H9 (cell line): ENCODE results near the gene IQCE. TPM values are rescaled to one million over a fixed set of nuclear protein-coding genes. Genes with fewer than 3 reads are reported as not detected.
A peak's percentile ranks its signal among the peaks of the same experiment; 100 is the strongest.

Experiments
- DNase-seq: peaks from one replicate; pipeline ENCODE4 v3.0.0-alpha.2; 2017
- H2AFZ ChIP-seq: one replicate; pipeline ENCODE4 v1.6.1; 2013; ENCODE audit warnings: mild to moderate bottlenecking, low read length, control low read depth, moderate library complexity
- H2AK5ac ChIP-seq: 2 replicates; pipeline ENCODE4 v1.6.1; 2013; ENCODE audit warnings: low read length, control low read depth, mixed read lengths; ENCODE audit not compliant: insufficient read length
- H2BK120ac ChIP-seq: one replicate; pipeline ENCODE4 v1.6.1; 2013; ENCODE audit warnings: low read depth, mild to moderate bottlenecking, low read length, control low read depth, inconsistent platforms; ENCODE audit not compliant: poor library complexity, severe bottlenecking
- H2BK12ac ChIP-seq: 2 replicates; pipeline ENCODE4 v1.6.1; 2013; ENCODE audit warnings: low read length, control low read depth, mixed read lengths, low read depth; ENCODE audit not compliant: insufficient read length
- H2BK15ac ChIP-seq: 2 replicates; pipeline ENCODE4 v1.6.1; 2013; ENCODE audit warnings: low read depth, low read length, control low read depth
- H2BK20ac ChIP-seq: one replicate; pipeline ENCODE4 v1.6.1; 2013; ENCODE audit warnings: low read depth, mild to moderate bottlenecking, low read length, control low read depth, inconsistent platforms; ENCODE audit not compliant: poor library complexity, severe bottlenecking
- H2BK5ac ChIP-seq: 2 replicates; pipeline ENCODE4 v1.6.1; 2013; ENCODE audit warnings: low read length, control low read depth, mixed read lengths; ENCODE audit not compliant: insufficient read length
- H3K14ac ChIP-seq: 2 replicates; pipeline ENCODE4 v1.6.1; 2013; ENCODE audit warnings: low read length, control low read depth; ENCODE audit not compliant: insufficient read depth
- H3K18ac ChIP-seq: 2 replicates; pipeline ENCODE4 v1.6.1; 2013; ENCODE audit warnings: low read depth, mild to moderate bottlenecking, mixed read lengths, low read length, control low read depth; ENCODE audit not compliant: insufficient read length
- H3K23ac ChIP-seq: 2 replicates; pipeline ENCODE4 v1.6.1; 2013; ENCODE audit warnings: low read length, control low read depth, mixed read lengths, low read depth; ENCODE audit not compliant: insufficient read length
- H3K23me2 ChIP-seq: 2 replicates; pipeline ENCODE4 v1.6.1; 2013; ENCODE audit warnings: low read depth, mild to moderate bottlenecking, mixed read lengths, low read length, control low read depth; ENCODE audit not compliant: insufficient read length, poor library complexity, severe bottlenecking
- H3K27ac ChIP-seq: 2 replicates; pipeline ENCODE4 v1.5.1; 2013; ENCODE audit warnings: low read length, control low read depth, mixed read lengths, low read depth; ENCODE audit not compliant: insufficient read length
- H3K27me3 ChIP-seq: 2 replicates; pipeline ENCODE4 v1.6.1; 2013; ENCODE audit warnings: low read length, control low read depth, inconsistent platforms; ENCODE audit not compliant: insufficient read depth
- H3K4ac ChIP-seq: 2 replicates; pipeline ENCODE4 v1.6.1; 2013; ENCODE audit warnings: low read depth, mild to moderate bottlenecking, control low read depth, inconsistent platforms, low read length, moderate library complexity
- H3K4me1 ChIP-seq: 2 replicates; pipeline ENCODE4 v1.6.1; 2013; ENCODE audit warnings: low read length, control low read depth, inconsistent platforms; ENCODE audit not compliant: insufficient read depth
- H3K4me2 ChIP-seq: 2 replicates; pipeline ENCODE4 v1.6.1; 2013; ENCODE audit warnings: low read length, control low read depth, mixed read lengths; ENCODE audit not compliant: insufficient read length, insufficient read depth
- H3K56ac ChIP-seq: 2 replicates; pipeline ENCODE4 v1.6.1; 2013; ENCODE audit warnings: low read depth, mild to moderate bottlenecking, mixed read lengths, low read length, control low read depth; ENCODE audit not compliant: insufficient read length
- H3K79me1 ChIP-seq: 2 replicates; pipeline ENCODE4 v1.6.1; 2013; ENCODE audit warnings: low read depth, mild to moderate bottlenecking, moderate library complexity, low read length, control low read depth, inconsistent platforms; ENCODE audit not compliant: insufficient read depth, poor library complexity, severe bottlenecking
- H3K79me2 ChIP-seq: 2 replicates; pipeline ENCODE4 v1.6.1; 2013; ENCODE audit warnings: low read length, control low read depth, inconsistent platforms; ENCODE audit not compliant: insufficient read depth
- H3K9ac ChIP-seq: 2 replicates; pipeline ENCODE4 v1.6.1; 2013; ENCODE audit warnings: low read length, control low read depth, mixed read lengths; ENCODE audit not compliant: insufficient read length; ENCODE audit errors: extremely low read depth
- H3K9me3 ChIP-seq: one replicate; pipeline ENCODE4 v1.6.1; 2013; ENCODE audit warnings: low read depth, low read length, inconsistent platforms; ENCODE audit not compliant: control insufficient read depth
- H3T11ph ChIP-seq: one replicate; pipeline ENCODE4 v1.6.1; 2013; ENCODE audit warnings: mild to moderate bottlenecking, low read length, control low read depth, inconsistent platforms
- H4K20me1 ChIP-seq: one replicate; pipeline ENCODE4 v1.6.1; 2013; ENCODE audit not compliant: control insufficient read depth, insufficient read length, insufficient read depth
- H4K5ac ChIP-seq: 2 replicates; pipeline ENCODE4 v1.6.1; 2013; ENCODE audit warnings: low read depth, mild to moderate bottlenecking, mixed read lengths, low read length, control low read depth; ENCODE audit not compliant: insufficient read length
- H4K8ac ChIP-seq: replicated peaks from 2 replicates; pipeline ENCODE4 v1.6.1; 2013; ENCODE audit warnings: low read length, control low read depth, mixed read lengths, low read depth; ENCODE audit not compliant: insufficient read length
- H4K91ac ChIP-seq: 2 replicates; pipeline ENCODE4 v1.6.1; 2013; ENCODE audit warnings: low read depth, mild to moderate bottlenecking, moderate library complexity, mixed read lengths, low read length, control low read depth; ENCODE audit not compliant: insufficient read length
- H3K27ac Mint-ChIP-seq, 3 experiments: 2 replicates in 2 of 3; 3 replicates in 1 of 3; pipeline ENCODE4 v1.8.0; 2020 to 2021; ENCODE audit warnings: mixed read lengths in 3 of 3, mild to moderate bottlenecking in 1 of 3, moderate library complexity in 1 of 3
- H3K27me3 Mint-ChIP-seq: 2 replicates; pipeline ENCODE4 v1.8.0; 2021; ENCODE audit warnings: low read depth, mild to moderate bottlenecking, moderate library complexity, mixed read lengths
- H3K36me3 Mint-ChIP-seq, 3 experiments: 2 replicates in 2 of 3; 3 replicates in 1 of 3; pipeline ENCODE4 v1.8.0; 2020 to 2021; ENCODE audit warnings: low read depth in 3 of 3, mixed read lengths in 3 of 3; ENCODE audit not compliant: insufficient read depth in 1 of 3
- H3K4me1 Mint-ChIP-seq, 2 experiments: 2 replicates each; pipeline ENCODE4 v1.8.0; 2020; ENCODE audit warnings: mixed read lengths in 2 of 2
- H3K4me3 Mint-ChIP-seq, 2 experiments: 2 replicates in 1 of 2; 3 replicates in 1 of 2; pipeline ENCODE4 v1.8.0; 2020 to 2021; ENCODE audit warnings: mild to moderate bottlenecking in 2 of 2, mixed read lengths in 2 of 2, moderate library complexity in 1 of 2
- H3K9me3 Mint-ChIP-seq, 2 experiments: 2 replicates in 1 of 2; 3 replicates in 1 of 2; pipeline ENCODE4 v1.8.0; 2020; ENCODE audit warnings: mild to moderate bottlenecking in 2 of 2, mixed read lengths in 2 of 2, moderate library complexity in 1 of 2
- WGBS: extraction: QIAGEN DNeasy Blood & Tissue Kit; methylation state at CpG from one replicate; pipeline ENCODE4 v1.1.7; 2013; ENCODE audit warnings: missing lambda C conversion rate, low lambda C conversion rate, mixed read lengths; ENCODE audit not compliant: insufficient read length; ENCODE audit errors: extremely low coverage; 5-methylcytosine and 5-hydroxymethylcytosine counted together
- total RNA-seq: library from RNA; stranded (reverse); gene quantifications from 2 replicates; pipeline ENCODE4 v1.2.1, GENCODE V29; 2021
- TF ChIP-seq, protein P1 (sequence below): fragments of 200-600 bp; sonication (generic); conservative IDR thresholded peaks from 3 replicates; pipeline ENCODE4 v1.8.0; 2021; ENCODE audit warnings: antibody characterized with exemption, mild to moderate bottlenecking

Gene IQCE
- total RNA-seq, 1 experiment from 2014 or later, result 7.0 TPM

DNA sequence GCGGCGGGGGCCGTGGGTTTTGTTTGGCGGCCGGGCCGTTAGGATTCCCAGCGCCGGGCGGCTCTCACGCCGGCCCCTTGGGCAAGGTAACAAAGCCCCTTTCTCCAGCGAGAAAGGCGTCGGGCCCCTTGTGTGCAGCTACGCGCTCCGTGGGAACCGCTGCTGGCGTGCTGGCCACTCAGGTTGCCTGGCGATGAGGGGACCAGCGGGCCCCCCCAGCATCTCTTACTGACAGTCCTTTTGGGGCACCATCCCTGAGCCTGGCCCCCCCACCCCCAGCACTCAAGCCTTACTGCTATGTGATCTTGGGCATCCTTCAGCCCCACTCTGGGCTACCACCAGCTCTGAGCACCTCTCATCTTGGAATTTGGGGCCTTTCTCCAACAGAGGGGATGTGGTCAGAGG lies 37.4 kb upstream of the IQCE start:
- Histone ChIP-seq H3K4me1 (peaks cover 4% of the 10 kb centered on the region; the same call in 1 of the 2 replicates), H4K20me1 (no peaks in the 10 kb centered on the region)
- H3K27me3 Mint-ChIP-seq, result peaks cover 26% of the 10 kb centered on the region

More for the DNA sequence above, 37.4 kb upstream of the IQCE start:
- Histone ChIP-seq H4K5ac (no peak overlapping the region), H3K79me2 (no peaks in the 10 kb centered on the region; the same call in 1 of the 2 replicates), H3K27ac (no peak overlapping the region), H3T11ph (no peak overlapping the region), H3K79me1 (no peaks in the 10 kb centered on the region), H2BK20ac (no peak overlapping the region), H2BK12ac (no peak overlapping the region), H4K8ac (no peak overlapping the region), H3K9me3 (no peaks in the 10 kb centered on the region), H3K23ac (no peak overlapping the region), H2BK5ac (no peak overlapping the region), H2AK5ac (no peak overlapping the region), H3K4me2 (peak overlapping the region; percentile 63), H3K14ac (no peak overlapping the region), H3K4ac (no peak overlapping the region), H2BK120ac (no peak overlapping the region), H3K23me2 (peaks cover 13% of the 10 kb centered on the region), H2AFZ (no peak overlapping the region), H3K56ac (no peak overlapping the region), H3K18ac (no peak overlapping the region), H2BK15ac (no peak overlapping the region), H3K27me3 (no peaks in the 10 kb centered on the region; the same call in 1 of the 2 replicates), H3K9ac (no peak overlapping the region), H4K91ac (no peak overlapping the region)
- TF ChIP-seq, protein P1, sequence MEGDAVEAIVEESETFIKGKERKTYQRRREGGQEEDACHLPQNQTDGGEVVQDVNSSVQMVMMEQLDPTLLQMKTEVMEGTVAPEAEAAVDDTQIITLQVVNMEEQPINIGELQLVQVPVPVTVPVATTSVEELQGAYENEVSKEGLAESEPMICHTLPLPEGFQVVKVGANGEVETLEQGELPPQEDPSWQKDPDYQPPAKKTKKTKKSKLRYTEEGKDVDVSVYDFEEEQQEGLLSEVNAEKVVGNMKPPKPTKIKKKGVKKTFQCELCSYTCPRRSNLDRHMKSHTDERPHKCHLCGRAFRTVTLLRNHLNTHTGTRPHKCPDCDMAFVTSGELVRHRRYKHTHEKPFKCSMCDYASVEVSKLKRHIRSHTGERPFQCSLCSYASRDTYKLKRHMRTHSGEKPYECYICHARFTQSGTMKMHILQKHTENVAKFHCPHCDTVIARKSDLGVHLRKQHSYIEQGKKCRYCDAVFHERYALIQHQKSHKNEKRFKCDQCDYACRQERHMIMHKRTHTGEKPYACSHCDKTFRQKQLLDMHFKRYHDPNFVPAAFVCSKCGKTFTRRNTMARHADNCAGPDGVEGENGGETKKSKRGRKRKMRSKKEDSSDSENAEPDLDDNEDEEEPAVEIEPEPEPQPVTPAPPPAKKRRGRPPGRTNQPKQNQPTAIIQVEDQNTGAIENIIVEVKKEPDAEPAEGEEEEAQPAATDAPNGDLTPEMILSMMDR, result no peak
- H3K27ac Mint-ChIP-seq, result peak overlapping the region in 1 of 3 experiments; percentile 90; a peak in 1 of 7 replicates
- no peak for DNase-seq
- H3K4me1 Mint-ChIP-seq, result peaks cover 44 to 53% of the 10 kb centered on the region in 2 experiments
- no peaks in the 10 kb centered on the region for H3K9me3 Mint-ChIP-seq
- peak overlapping the region; percentile 50 to 74 for H3K4me3 Mint-ChIP-seq
- peaks cover 0 to 12% (median 11%) of the 10 kb centered on the region in 3 experiments; a peak in 4 of 7 replicates for H3K36me3 Mint-ChIP-seq
- no CpG with 5 or more reads among the region's 21 CpGs for WGBS
